CD14-positive monocyte (primary cell): Measurements from ENCODE around the gene MARCHF5. TPM values are rescaled to one million over a fixed set of nuclear protein-coding genes. Genes with fewer than 3 reads are reported as not detected.

Source experiments
- DNase-seq, 3 donors: peaks; one replicate each; pipeline ENCODE4 v3.0.0-alpha.2; 2011 to 2022
- H2AFZ ChIP-seq: 2 replicates; pipeline ENCODE4 v1.6.0; 2012; ENCODE audit warnings: mild to moderate bottlenecking, low read depth, low read length, inconsistent platforms; ENCODE audit not compliant: insufficient read depth, poor library complexity, severe bottlenecking
- H3K27ac ChIP-seq, 2 donors: 1 replicate in 1 of 2; 2 replicates in 1 of 2; pipeline ENCODE4 v1.5.1; 2012 to 2013; ENCODE audit warnings: low read length in 2 of 2, control low read depth in 1 of 2, inconsistent platforms in 1 of 2, low read depth in 1 of 2, mild to moderate bottlenecking in 1 of 2
- H3K27me3 ChIP-seq, 2 donors: one replicate each; pipeline versions ENCODE4 v1.6.0 to v1.6.1; 2011 to 2013; ENCODE audit warnings: low read length in 2 of 2; ENCODE audit not compliant: control insufficient read depth in 2 of 2, insufficient read depth in 2 of 2
- H3K36me3 ChIP-seq, 2 donors: replicated peaks in 1 of 2; 1 replicate in 1 of 2; 2 replicates in 1 of 2; pipeline versions ENCODE4 v1.5.1 to v1.6.1; 2012 to 2013; ENCODE audit warnings: low read length in 2 of 2, control low read depth in 1 of 2, inconsistent platforms in 1 of 2, mild to moderate bottlenecking in 1 of 2; ENCODE audit not compliant: insufficient read depth in 2 of 2, control insufficient read depth in 1 of 2
- H3K4me1 ChIP-seq, 2 donors: 1 replicate in 1 of 2; 2 replicates in 1 of 2; pipeline versions ENCODE4 v1.5.1 to v1.6.1; 2012 to 2013; ENCODE audit warnings: low read length in 2 of 2, control low read depth in 1 of 2, inconsistent platforms in 1 of 2, mild to moderate bottlenecking in 1 of 2, moderate library complexity in 1 of 2; ENCODE audit not compliant: insufficient read depth in 2 of 2, control insufficient read depth in 1 of 2
- H3K4me2 ChIP-seq: replicated peaks from 2 replicates; pipeline ENCODE3; 2012; ENCODE audit warnings: low read length, moderate library complexity, mild to moderate bottlenecking; ENCODE audit not compliant: poor library complexity, severe bottlenecking; ENCODE audit errors: extremely low read depth
- H3K4me3 ChIP-seq, 3 experiments: fragments of 200-600 bp in 1 of 3; sonication (generic) in 1 of 3; replicated peaks in 1 of 3; 1 replicate in 2 of 3; 2 replicates in 1 of 3; pipeline ENCODE4 v1.5.1; 2011 to 2013; ENCODE audit warnings: low read length in 3 of 3, mild to moderate bottlenecking in 3 of 3, control low read depth in 2 of 3, low read depth in 2 of 3, inconsistent platforms in 1 of 3, moderate library complexity in 1 of 3
- H3K79me2 ChIP-seq: 2 replicates; pipeline ENCODE4 v1.6.0; 2012; ENCODE audit warnings: mild to moderate bottlenecking, control low read depth, inconsistent platforms, low read length, moderate library complexity; ENCODE audit not compliant: insufficient read depth
- H3K9ac ChIP-seq: 2 replicates; pipeline ENCODE4 v1.6.0; 2017; ENCODE audit warnings: low read length, mild to moderate bottlenecking; ENCODE audit not compliant: insufficient read depth, poor library complexity, severe bottlenecking
- H3K9me3 ChIP-seq, 2 donors: replicated peaks in 1 of 2; 1 replicate in 1 of 2; 2 replicates in 1 of 2; pipeline versions ENCODE4 v1.5.1 to v1.6.1; 2012 to 2013; ENCODE audit warnings: low read length in 2 of 2, control low read depth in 1 of 2; ENCODE audit not compliant: control insufficient read depth in 1 of 2, insufficient read depth in 1 of 2
- H4K20me1 ChIP-seq: 2 replicates; pipeline ENCODE4 v1.6.0; 2012; ENCODE audit warnings: mild to moderate bottlenecking, low read length, control low read depth, moderate library complexity; ENCODE audit not compliant: insufficient read depth
- H3K27ac Mint-ChIP-seq, 7 donors: one replicate each; pipeline ENCODE4 v1.8.0; 2020; ENCODE audit warnings: mild to moderate bottlenecking in 7 of 7, mixed read lengths in 7 of 7, moderate library complexity in 6 of 7, inconsistent platforms in 2 of 7
- H3K27me3 Mint-ChIP-seq, 3 donors: one replicate each; pipeline ENCODE4 v1.8.0; 2021 to 2022; ENCODE audit warnings: low read depth in 3 of 3, mild to moderate bottlenecking in 3 of 3, mixed read lengths in 3 of 3, moderate library complexity in 3 of 3, inconsistent platforms in 1 of 3
- H3K36me3 Mint-ChIP-seq, 2 donors: one replicate each; pipeline ENCODE4 v1.8.0; 2020; ENCODE audit warnings: mixed read lengths in 2 of 2, inconsistent platforms in 1 of 2, mild to moderate bottlenecking in 1 of 2
- H3K4me1 Mint-ChIP-seq: one replicate; pipeline ENCODE4 v1.8.0; 2020; ENCODE audit warnings: mild to moderate bottlenecking, mixed read lengths
- H3K4me3 Mint-ChIP-seq, 2 donors: one replicate each; pipeline ENCODE4 v1.8.0; 2020; ENCODE audit warnings: mild to moderate bottlenecking in 2 of 2, mixed read lengths in 2 of 2, moderate library complexity in 1 of 2
- H3K9me3 Mint-ChIP-seq, 7 donors: one replicate each; pipeline ENCODE4 v1.8.0; 2020 to 2022; ENCODE audit warnings: mixed read lengths in 7 of 7, mild to moderate bottlenecking in 6 of 7, moderate library complexity in 6 of 7, inconsistent platforms in 2 of 7
- CTCF ChIP-seq: fragments of 200-600 bp; IDR thresholded peaks from one replicate; pipeline ENCODE4 v1.8.0; 2022; ENCODE audit warnings: antibody characterized with exemption, mild to moderate bottlenecking
- WGBS: methylation state at CpG from one replicate; pipeline ENCODE4 v1.1.5; 2013; ENCODE audit warnings: missing lambda C conversion rate; ENCODE audit not compliant: insufficient coverage; 5-methylcytosine and 5-hydroxymethylcytosine counted together
- intact Hi-C, 2 donors: fragments of 100-400 bp; cut with micrococcal nuclease; formaldehyde crosslinking; loops; one replicate each; pipeline versions ENCODE4 v1.15.0 to v1.15.1; 2023
- polyA plus RNA-seq, 3 donors: library from polyadenylated mRNA; depleted of rRNA in 1 of 3; unstranded in 2 of 3; stranded (reverse) in 1 of 3; fragments of 300-500 nt in 2 of 3; fragments of >200 nt in 1 of 3; fragmentation: Illumina TruSeq in 2 of 3; gene quantifications; 1 replicate in 2 of 3; 2 replicates in 1 of 3; pipeline ENCODE4 v1.2.3, GENCODE V29; 2012 to 2021

MARCHF5 gene
- polyA plus RNA-seq, 3 donors, result 15.8 to 30.6 (median 29.6) TPM

- H3K4me1 Mint-ChIP-seq, result peaks cover 9% of the 10 kb centered on the region
- Histone ChIP-seq H3K4me3 (no peak overlapping the region), H2AFZ (no peak overlapping the region), H3K4me1 (peaks cover 7 to 8% of the 10 kb centered on the region in 2 donors), H3K36me3 (no peaks in the 10 kb centered on the region), H3K9me3 (no peaks in the 10 kb centered on the region), H3K4me2 (no peak overlapping the region), H3K27ac (no peak overlapping the region), H3K9ac (no peak overlapping the region), H3K79me2 (no peaks in the 10 kb centered on the region), H3K27me3 (no peaks in the 10 kb centered on the region), H4K20me1 (no peaks in the 10 kb centered on the region)
- no peak for TF ChIP-seq CTCF
- no peak overlapping the region for H3K4me3 Mint-ChIP-seq
- H3K9me3 Mint-ChIP-seq, result no peaks in the 10 kb centered on the region
- H3K27me3 Mint-ChIP-seq, result peaks cover 0 to 5% (median 0%) of the 10 kb centered on the region in 3 donors
- intact Hi-C loops, result no loop called here
- peak overlapping the region in 6 of 7 donors; percentile 1 to 84 (median 49) for H3K27ac Mint-ChIP-seq
- DNase-seq, result peak; percentile 63 to 84 (median 68)
- H3K36me3 Mint-ChIP-seq, result peaks cover 5 to 7% of the 10 kb centered on the region in 2 donors
- 30% methylated on average over 2 of the region's 2 CpGs for WGBS
Measured at GRCh38 chr10:92268748-92269147, 22.2 kb upstream of the MARCHF5 start.

- no peaks in the 10 kb centered on the region for H3K36me3 ChIP-seq
- H3K79me2 ChIP-seq, result no peaks in the 10 kb centered on the region
- no peak overlapping the region for H2AFZ ChIP-seq
- no peak overlapping the region for H3K9ac ChIP-seq
- no peak for DNase-seq
- intact Hi-C loops, result no loop called here
- peaks cover 2 to 3% of the 10 kb centered on the region in 2 donors for H3K36me3 Mint-ChIP-seq
- H3K9me3 Mint-ChIP-seq, result no peaks in the 10 kb centered on the region
- H3K4me3 Mint-ChIP-seq, result no peak overlapping the region
- H3K4me1 Mint-ChIP-seq, result peaks cover 5% of the 10 kb centered on the region
- H4K20me1 ChIP-seq, result no peaks in the 10 kb centered on the region
- H3K4me1 ChIP-seq, result peaks cover under 1 to 3% of the 10 kb centered on the region in 2 donors
- no peak overlapping the region for H3K4me2 ChIP-seq
- H3K27ac ChIP-seq, result no peak overlapping the region
- WGBS, result 100% methylated on average over 3 of the region's 3 CpGs
- no peaks in the 10 kb centered on the region for H3K9me3 ChIP-seq
- no peaks in the 10 kb centered on the region for H3K27me3 ChIP-seq
- H3K27me3 Mint-ChIP-seq, result peaks cover 0 to 2% (median 0%) of the 10 kb centered on the region in 3 donors
- no peak overlapping the region for H3K4me3 ChIP-seq
- H3K27ac Mint-ChIP-seq, result no peak overlapping the region
- no peak for TF ChIP-seq CTCF
Measured at GRCh38 chr10:92274071-92274470, 16.9 kb upstream of the MARCHF5 start.
